ENCODE data around the gene TMEM95.

- TF ChIP-seq ZNF207 (IDR thresholded peaks at IDR 0.05; ENCODE audit: borderline replicate concordance) (no peak), NFIC (IDR thresholded peaks at IDR 0.05; ENCODE audit: low read depth, low read length) (no peak), E2F8 (IDR thresholded peaks at IDR 0.05; ENCODE audit: low read depth, partially characterized antibody) (no peak), POLR2AphosphoS5 (IDR thresholded peaks at IDR 0.05; ENCODE audit: low read length) (no peak), CTCF (IDR thresholded peaks at IDR 0.05 in 2 of 3, conservative IDR thresholded peaks at IDR 0.05 in 1 of 3; ENCODE audit: control insufficient read depth in 2 of 3, extremely low read depth in 1 of 3, insufficient read depth in 1 of 3, low read depth in 3 of 3, low read length in 3 of 3) (no peak), TARDBP (IDR thresholded peaks at IDR 0.05; ENCODE audit: borderline replicate concordance) (no peak)
These were observed 11.7 kb upstream of the TMEM95 start for GRCh38 chr17:7343250-7343649.

All from GM12878 (cell line).